H1 (cell line): ENCODE measurements around the gene UVRAG. TPM values are rescaled to one million over a fixed set of nuclear protein-coding genes. Genes with fewer than 3 reads are reported as not detected.
"Not testable (repeated sequence)": the region's sequence is repeated elsewhere in the genome, so short reads cannot be mapped to it uniquely, and the experiment has no call there.

Experiments used
- CTCF ChIA-PET: fragments of 300-600 bp; sonication (Branson Sonifier 250); formaldehyde crosslinking; loops from one replicate; lab custom pipeline; 2021; ENCODE audit not compliant: partially characterized antibody; lab: Charles Lee
- POLR2A ChIA-PET: fragments of 300-600 bp; sonication (Branson Sonifier 250); formaldehyde crosslinking; loops from one replicate; lab custom pipeline; 2021; ENCODE audit warnings: inconsistent platforms; ENCODE audit not compliant: partially characterized antibody; lab: Charles Lee
- DNase-seq, 2 experiments: peaks; one replicate each; pipeline versions ENCODE4 v3.0.0 to v3.0.0-alpha.2; 2010 to 2022; ENCODE audit warnings: low spot score in 2 of 2, low read depth in 1 of 2, mixed read lengths in 1 of 2
- FAIRE-seq: peaks from 2 replicates; lab custom pipeline; 2011; peaks lifted over from hg19 to GRCh38; lab: Jason Lieb, UNC
- H2AFZ ChIP-seq: 2 replicates; pipeline ENCODE4 v1.8.1; 2012; ENCODE audit warnings: low read length, inconsistent platforms
- H2AK5ac ChIP-seq: 2 replicates; pipeline ENCODE4 v1.6.1; 2013; ENCODE audit warnings: low read depth, low read length
- H2BK120ac ChIP-seq: replicated peaks from 2 replicates; pipeline ENCODE3; 2013; ENCODE audit warnings: low read depth, low read length, inconsistent platforms
- H2BK12ac ChIP-seq: 2 replicates; pipeline ENCODE4 v1.6.1; 2013; ENCODE audit warnings: low read depth, low read length
- H2BK15ac ChIP-seq: 2 replicates; pipeline ENCODE4 v1.6.1; 2013; ENCODE audit warnings: low read length
- H2BK20ac ChIP-seq: 2 replicates; pipeline ENCODE4 v1.6.1; 2013; ENCODE audit warnings: low read length
- H2BK5ac ChIP-seq: 2 replicates; pipeline ENCODE4 v1.6.1; 2013; ENCODE audit warnings: low read depth, low read length
- H3K14ac ChIP-seq: 2 replicates; pipeline ENCODE4 v1.6.1; 2013; ENCODE audit warnings: inconsistent platforms; ENCODE audit not compliant: insufficient read length
- H3K18ac ChIP-seq: 2 replicates; pipeline ENCODE4 v1.6.1; 2013; ENCODE audit warnings: low read length; ENCODE audit errors: extremely low read depth
- H3K23ac ChIP-seq: 2 replicates; pipeline ENCODE4 v1.6.1; 2013; ENCODE audit warnings: inconsistent platforms; ENCODE audit not compliant: insufficient read length
- H3K23me2 ChIP-seq: 2 replicates; pipeline ENCODE4 v1.6.1; 2013; ENCODE audit warnings: low read depth, low read length
- H3K27ac ChIP-seq: 2 replicates; pipeline ENCODE4 v1.6.1; 2011; ENCODE audit warnings: low read depth, low read length, inconsistent platforms
- H3K27me3 ChIP-seq, 4 experiments: replicated peaks in 1 of 4; 1 replicate in 1 of 4; 2 replicates in 3 of 4; pipeline versions ENCODE4 v1.6.1 to v1.8.1; 2011 to 2013; ENCODE audit warnings: low read length in 3 of 4, mild to moderate bottlenecking in 3 of 4, inconsistent platforms in 2 of 4, mixed read lengths in 2 of 4, moderate library complexity in 1 of 4; ENCODE audit not compliant: control insufficient read depth in 3 of 4, insufficient read depth in 3 of 4; ENCODE audit errors: extremely low read depth in 1 of 4
- H3K36me3 ChIP-seq, 4 experiments: 2 replicates each; pipeline versions ENCODE4 v1.6.1 to v1.8.1; 2011 to 2013; ENCODE audit warnings: mild to moderate bottlenecking in 4 of 4, low read length in 3 of 4, moderate library complexity in 2 of 4, control low read depth in 1 of 4, inconsistent platforms in 1 of 4; ENCODE audit not compliant: insufficient read depth in 4 of 4, control insufficient read depth in 2 of 4
- H3K4ac ChIP-seq: replicated peaks from 2 replicates; pipeline ENCODE3; 2013; ENCODE audit warnings: low read length, low read depth, mixed read lengths, inconsistent platforms; ENCODE audit not compliant: insufficient read length
- H3K4me1 ChIP-seq, 4 experiments: replicated peaks in 1 of 4; 1 replicate in 1 of 4; 2 replicates in 3 of 4; pipeline versions ENCODE4 v1.6.1 to v1.8.1; 2011 to 2013; ENCODE audit warnings: low read length in 3 of 4, inconsistent platforms in 2 of 4, mixed read lengths in 1 of 4; ENCODE audit not compliant: insufficient read depth in 4 of 4, control insufficient read depth in 3 of 4
- H3K4me2 ChIP-seq, 2 experiments: 2 replicates each; pipeline versions ENCODE4 v1.6.1 to v1.8.1; 2011 to 2013; ENCODE audit warnings: low read depth in 2 of 2, low read length in 2 of 2, control low read depth in 1 of 2, inconsistent platforms in 1 of 2, mild to moderate bottlenecking in 1 of 2; ENCODE audit not compliant: insufficient read depth in 1 of 2
- H3K4me3 ChIP-seq, 4 experiments: fragments of 200-600, 300-600 bp in 1 of 4; sonication (generic), shearing (Covaris generic), sonication (Bioruptor Twin) in 1 of 4; 2 replicates each; pipeline versions ENCODE4 v1.5.1 to v1.8.1; 2011 to 2016; ENCODE audit warnings: low read length in 4 of 4, low read depth in 3 of 4, control low read depth in 2 of 4, inconsistent platforms in 2 of 4, mild to moderate bottlenecking in 2 of 4, mixed read lengths in 1 of 4, moderate library complexity in 1 of 4; ENCODE audit not compliant: insufficient read depth in 2 of 4; ENCODE audit errors: extremely low read depth in 1 of 4
- H3K56ac ChIP-seq: replicated peaks from 2 replicates; pipeline ENCODE3; 2013; ENCODE audit warnings: low read depth, mild to moderate bottlenecking, mixed read lengths, low read length, inconsistent platforms; ENCODE audit not compliant: insufficient read length
- H3K79me1 ChIP-seq: 2 replicates; pipeline ENCODE4 v1.6.1; 2013; ENCODE audit warnings: low read depth, low read length, control low read depth
- H3K79me2 ChIP-seq, 2 experiments: 2 replicates each; pipeline versions ENCODE4 v1.6.1 to v1.8.1; 2012 to 2013; ENCODE audit warnings: low read length in 2 of 2, mild to moderate bottlenecking in 2 of 2, inconsistent platforms in 1 of 2; ENCODE audit not compliant: insufficient read depth in 2 of 2, control insufficient read depth in 1 of 2
- H3K9ac ChIP-seq, 4 experiments: replicated peaks in 1 of 4; 1 replicate in 1 of 4; 2 replicates in 3 of 4; pipeline versions ENCODE4 v1.6.1 to v1.8.1; 2011 to 2013; ENCODE audit warnings: low read depth in 3 of 4, low read length in 3 of 4, control low read depth in 2 of 4, mild to moderate bottlenecking in 2 of 4, moderate library complexity in 2 of 4, inconsistent platforms in 1 of 4; ENCODE audit errors: extremely low read depth in 1 of 4
- H3K9me3 ChIP-seq, 2 experiments: 2 replicates each; pipeline versions ENCODE4 v1.6.1 to v1.8.1; 2012 to 2013; ENCODE audit warnings: mild to moderate bottlenecking in 2 of 2, moderate library complexity in 2 of 2, control low read depth in 1 of 2, inconsistent platforms in 1 of 2, low read depth in 1 of 2, low read length in 1 of 2, mixed read lengths in 1 of 2; ENCODE audit not compliant: insufficient read depth in 2 of 2
- H4K20me1 ChIP-seq, 2 experiments: replicated peaks in 1 of 2; 2 replicates each; pipeline versions ENCODE3 to v1.8.1; 2011 to 2013; ENCODE audit warnings: inconsistent platforms in 2 of 2, low read length in 2 of 2, mild to moderate bottlenecking in 1 of 2; ENCODE audit not compliant: insufficient read depth in 2 of 2, control insufficient read depth in 1 of 2
- H4K5ac ChIP-seq: 2 replicates; pipeline ENCODE4 v1.6.1; 2013; ENCODE audit warnings: low read length, low read depth, mixed read lengths, inconsistent platforms; ENCODE audit not compliant: insufficient read length
- H4K8ac ChIP-seq: 2 replicates; pipeline ENCODE4 v1.8.0; 2013; ENCODE audit warnings: mild to moderate bottlenecking, moderate library complexity, low read length, inconsistent platforms; ENCODE audit not compliant: insufficient read depth; ENCODE audit errors: extremely low read depth
- H4K91ac ChIP-seq: replicated peaks from 2 replicates; pipeline ENCODE3; 2013; ENCODE audit warnings: low read length, mixed read lengths, inconsistent platforms; ENCODE audit not compliant: insufficient read length
- TBP ChIP-seq: IDR thresholded peaks from 2 replicates; pipeline ENCODE4 v1.6.1; 2011; ENCODE audit warnings: low read depth, low read length, improper control_type of control experiment
- WGBS, 2 experiments: shearing (Covaris generic) in 1 of 2; methylation state at CpG; one replicate each; pipeline versions ENCODE4 v1.1.6 to v1.1.7; 2013 to 2015; ENCODE audit warnings: low lambda C conversion rate in 2 of 2, mixed read lengths in 2 of 2, inconsistent platforms in 1 of 2, low coverage in 1 of 2, missing lambda C conversion rate in 1 of 2; ENCODE audit not compliant: insufficient replicate concordance in 2 of 2, insufficient coverage in 1 of 2, insufficient read length in 1 of 2; ENCODE audit errors: extremely low coverage in 1 of 2, missing lambda C conversion rate in 1 of 2; 5-methylcytosine and 5-hydroxymethylcytosine counted together
- polyA plus RNA-seq, 7 experiments: library from polyadenylated mRNA; depleted of rRNA in 3 of 7; stranded (reverse) in 5 of 7; unstranded in 2 of 7; fragments of >200 nt in 5 of 7; fragments of 200-250 nt in 2 of 7; gene quantifications; 1 replicate in 5 of 7; 2 replicates in 1 of 7; 4 replicates in 1 of 7; pipeline versions ENCODE4 v1.2.1 to v1.2.3, GENCODE V29; 2011 to 2013; ENCODE audit warnings: missing spikeins in 2 of 7, mixed read lengths in 2 of 7
- total RNA-seq: library from RNA; stranded (reverse); fragmentation: NEBNext Ultra II Directional; extraction: Animal tissue kit (Norgen Biotek cat#: 25700); gene quantifications from 2 replicates; pipeline ENCODE4 v1.2.1, GENCODE V29; 2021
- TF ChIP-seq, protein P1 (sequence below), 3 experiments: IDR thresholded peaks; 1 replicate in 2 of 3; 2 replicates in 1 of 3; pipeline versions ENCODE4 v1.5.1 to v1.6.1; 2011; ENCODE audit warnings: low read length in 3 of 3, mild to moderate bottlenecking in 3 of 3, inconsistent platforms in 2 of 3, low read depth in 1 of 3, moderate library complexity in 1 of 3; ENCODE audit not compliant: insufficient read depth in 1 of 3; ENCODE audit errors: control extremely low read depth in 1 of 3

UVRAG gene
- total and polyA plus RNA-seq, 2 of the 8 experiments (the other 6 are each of a cell fraction or from before 2014, with no cell fraction given), result 5.5 to 14.7 TPM

GRCh38 chr11:75852406-75853017 is 37.5 kb downstream of the UVRAG start (continued):
- TF ChIP-seq, protein P1, sequence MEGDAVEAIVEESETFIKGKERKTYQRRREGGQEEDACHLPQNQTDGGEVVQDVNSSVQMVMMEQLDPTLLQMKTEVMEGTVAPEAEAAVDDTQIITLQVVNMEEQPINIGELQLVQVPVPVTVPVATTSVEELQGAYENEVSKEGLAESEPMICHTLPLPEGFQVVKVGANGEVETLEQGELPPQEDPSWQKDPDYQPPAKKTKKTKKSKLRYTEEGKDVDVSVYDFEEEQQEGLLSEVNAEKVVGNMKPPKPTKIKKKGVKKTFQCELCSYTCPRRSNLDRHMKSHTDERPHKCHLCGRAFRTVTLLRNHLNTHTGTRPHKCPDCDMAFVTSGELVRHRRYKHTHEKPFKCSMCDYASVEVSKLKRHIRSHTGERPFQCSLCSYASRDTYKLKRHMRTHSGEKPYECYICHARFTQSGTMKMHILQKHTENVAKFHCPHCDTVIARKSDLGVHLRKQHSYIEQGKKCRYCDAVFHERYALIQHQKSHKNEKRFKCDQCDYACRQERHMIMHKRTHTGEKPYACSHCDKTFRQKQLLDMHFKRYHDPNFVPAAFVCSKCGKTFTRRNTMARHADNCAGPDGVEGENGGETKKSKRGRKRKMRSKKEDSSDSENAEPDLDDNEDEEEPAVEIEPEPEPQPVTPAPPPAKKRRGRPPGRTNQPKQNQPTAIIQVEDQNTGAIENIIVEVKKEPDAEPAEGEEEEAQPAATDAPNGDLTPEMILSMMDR (IDR thresholded peaks at IDR 0.05; ENCODE audit: control extremely low read depth in 1 of 3, insufficient read depth in 1 of 3, low read depth in 1 of 3, low read length in 3 of 3), result no peak
- no peak for TF ChIP-seq TBP

DNA sequence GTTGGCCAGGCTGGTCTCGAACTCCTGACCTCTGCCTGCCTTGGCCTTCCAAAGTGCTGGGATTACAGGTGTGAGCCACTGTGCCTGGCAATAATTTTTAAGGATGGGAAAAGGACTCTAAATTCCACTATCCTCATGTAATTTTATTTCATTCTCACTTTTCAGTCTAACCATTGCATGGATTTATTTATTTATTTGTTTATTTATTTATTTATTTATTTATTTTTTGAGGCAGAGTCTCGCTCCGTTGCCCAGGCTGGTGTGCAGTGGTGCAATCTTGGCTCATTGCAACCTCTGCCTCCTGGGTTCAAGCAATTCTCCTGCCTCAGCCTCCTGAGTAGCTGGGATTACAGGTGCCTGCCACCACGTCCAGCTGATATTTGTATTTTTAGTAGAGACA is 38.6 kb downstream of the UVRAG start:
- H3K79me2 ChIP-seq, H3K27ac ChIP-seq, H2BK120ac ChIP-seq, H3K79me1 ChIP-seq, H3K27me3 ChIP-seq, H3K4me3 ChIP-seq, H3K4me1 ChIP-seq, H2BK5ac ChIP-seq, H2BK15ac ChIP-seq, H4K8ac ChIP-seq, H3K9me3 ChIP-seq, FAIRE-seq, H3K4me2 ChIP-seq, DNase-seq, H2BK12ac ChIP-seq, POLR2A ChIA-PET, H4K5ac ChIP-seq, H3K23ac ChIP-seq, H2AK5ac ChIP-seq, H2AFZ ChIP-seq, H4K91ac ChIP-seq, H3K36me3 ChIP-seq, H3K9ac ChIP-seq, H2BK20ac ChIP-seq, H3K14ac ChIP-seq, H3K4ac ChIP-seq, H3K23me2 ChIP-seq, H3K18ac ChIP-seq, H4K20me1 ChIP-seq, H3K56ac ChIP-seq: not testable (repeated sequence)
- CTCF ChIA-PET, result interaction anchor here (0.6 to 1.6 kb wide), 3 partner anchors 9 to 112 kb away, joined by 3 to 9 read pairs (median 4); no protein-coding TSS in a partner anchor
- 98% methylated on average over 4 of the region's 4 CpGs; no CpG with 5 or more reads in 1 of the 2 experiments for WGBS, 2 experiments
